Right ventricle myocardium superior (tissue), 1 donor: ENCODE measurements around the gene ARL17A. TPM values are rescaled to one million over a fixed set of nuclear protein-coding genes. Genes with fewer than 3 reads are reported as not detected.
"Not testable (repeated sequence)": the region's sequence is repeated elsewhere in the genome, so short reads cannot be mapped to it uniquely, and the experiment has no call there.

ENCODE experiments used
- ATAC-seq: fragments of 200-7000 bp; cut with Tn5 transposase; one replicate; pipeline ENCODE4 v1.9.1; 2020; ENCODE audit warnings: mild to moderate bottlenecking; ENCODE audit not compliant: poor library complexity
- DNase-seq: peaks from one replicate; pipeline ENCODE4 v3.0.0-alpha.2; 2020
- intact Hi-C: fragments of 100-400 bp; cut with DNase I; formaldehyde crosslinking; loops from one replicate; pipeline ENCODE4 v1.11.2; 2022
- long read RNA-seq: library from polyadenylated mRNA; unstranded; transcript quantifications from one replicate; pipeline ENCODE4 v2.0.0, GENCODE V29; 2021
- total RNA-seq: library from RNA; stranded (reverse); fragmentation: NEBNext Ultra II Directional; extraction: Animal tissue kit (Norgen Biotek cat#: 25700); gene quantifications from one replicate; pipeline ENCODE4 v1.2.1, GENCODE V29; 2021
- donor health status: DM: no; HTN: yes; CAD: no; lungs with severe emphysema.

The ARL17A gene
- total RNA-seq: 9.8 TPM
- long read RNA-seq, partial matches to known transcripts: 0 of 12 reads
- long read RNA-seq, other reads (novel, unspliced or antisense): 11 of 12 reads

DNA sequence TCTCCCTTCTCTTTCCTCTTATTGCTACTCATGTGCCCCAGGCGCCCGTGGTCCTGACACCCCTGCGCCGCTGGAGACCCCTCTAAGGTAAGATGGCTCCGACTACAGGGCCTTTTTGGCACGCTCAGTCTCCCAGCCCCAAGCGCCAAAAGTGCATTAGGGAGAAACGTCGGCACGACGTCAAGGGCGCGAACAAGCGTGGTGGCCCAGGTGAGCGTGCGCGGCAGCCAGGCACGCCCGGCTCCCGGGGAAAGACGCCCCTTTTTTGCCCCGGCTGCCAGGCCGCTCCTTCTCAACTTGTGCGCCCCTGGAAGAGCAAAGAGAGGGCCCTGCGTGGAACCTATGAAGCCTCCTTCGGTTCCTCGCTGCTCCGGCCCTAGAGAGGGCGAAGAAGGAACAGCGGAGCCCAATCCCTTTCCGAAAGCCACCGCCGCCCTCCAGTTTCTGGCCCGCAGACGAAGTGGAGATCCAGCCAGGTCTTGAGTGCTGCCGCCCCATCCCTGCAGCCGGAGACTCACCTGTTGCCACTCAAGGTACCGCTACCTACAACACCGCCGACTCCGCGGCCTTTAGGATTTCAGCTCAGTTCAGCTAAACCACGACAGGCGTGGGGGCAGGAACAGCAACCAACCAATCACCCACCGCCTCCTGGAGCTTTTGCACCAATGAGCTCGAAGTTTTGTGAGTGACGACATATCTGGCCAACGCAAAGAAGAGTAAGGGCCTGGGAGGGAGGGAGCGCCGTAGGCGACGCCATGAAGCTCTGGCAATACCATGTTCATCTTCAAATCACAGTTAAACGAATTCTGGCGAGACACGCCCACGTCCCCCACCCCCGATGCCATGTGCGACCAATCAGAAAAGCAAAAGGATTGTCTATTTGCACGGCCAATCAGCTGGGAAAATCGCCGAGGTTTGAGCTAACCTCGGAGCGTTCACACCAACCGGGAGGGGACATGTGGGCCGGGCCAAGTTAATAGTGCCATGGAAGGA is at the start of gene ARL17A:
Gene ARL17A (minus strand): TSS at position 609 of the 993 bp plus-strand sequence. CDS start 3,369 bp downstream, outside the sequence.
- ATAC-seq (peak; percentile 97), DNase-seq (peak; percentile 90)
- intact Hi-C loops: not testable (repeated sequence)

DNA sequence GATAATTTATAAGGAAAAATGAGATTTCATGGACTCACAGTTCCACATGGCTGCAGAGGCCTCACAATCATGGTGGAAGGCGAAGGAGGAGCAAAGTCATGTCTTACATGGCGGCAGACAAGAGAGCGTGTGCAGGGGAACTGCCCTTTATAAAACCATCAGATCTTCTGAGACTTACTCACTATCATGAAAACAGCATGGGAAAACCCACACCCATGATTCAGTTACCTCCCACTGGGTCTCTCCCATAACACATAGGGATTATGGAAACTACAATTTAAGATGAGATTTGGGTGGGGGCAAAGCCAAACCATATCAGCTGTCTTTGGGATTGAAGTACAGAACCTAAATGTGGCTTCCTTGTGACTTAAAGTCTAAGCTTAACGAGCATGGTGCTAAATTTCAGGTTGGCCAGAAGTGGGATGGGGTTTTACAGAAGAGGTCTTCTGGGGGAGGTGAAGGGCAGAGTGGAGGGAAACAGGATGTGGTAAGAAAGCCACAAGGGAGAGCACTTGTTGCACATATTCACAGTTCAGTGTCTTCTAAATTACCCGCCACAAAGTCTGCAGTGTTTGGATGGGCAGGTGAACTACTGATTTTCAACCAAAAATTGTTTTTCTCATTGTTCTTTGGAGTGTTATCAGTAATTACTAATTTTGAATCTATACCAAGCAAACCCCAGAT is 49.4 kb upstream of the ARL17A start:
- ATAC-seq: peak; percentile 62
- DNase-seq, intact Hi-C loops: not testable (repeated sequence)

DNA sequence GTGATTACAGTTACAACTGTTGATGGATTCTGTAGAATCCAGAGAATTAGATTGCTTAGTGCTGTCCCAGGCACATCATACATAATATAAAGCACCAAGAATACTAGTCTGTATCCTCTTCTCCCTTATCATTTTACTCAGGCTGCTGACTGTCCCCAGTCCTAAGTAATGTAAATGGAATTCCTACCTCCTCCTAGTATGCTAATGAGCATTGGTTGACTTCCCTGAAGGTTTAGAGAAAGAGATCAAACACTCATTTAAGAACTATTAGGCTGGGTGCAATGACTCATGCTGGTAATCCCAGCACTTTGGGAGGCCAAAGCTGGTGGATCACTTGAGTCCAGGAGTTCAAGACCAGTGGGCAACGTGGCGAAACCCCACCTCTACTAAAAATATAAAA is 48.0 kb upstream of the ARL17A start:
- ATAC-seq, intact Hi-C loops, DNase-seq: not testable (repeated sequence)

DNA sequence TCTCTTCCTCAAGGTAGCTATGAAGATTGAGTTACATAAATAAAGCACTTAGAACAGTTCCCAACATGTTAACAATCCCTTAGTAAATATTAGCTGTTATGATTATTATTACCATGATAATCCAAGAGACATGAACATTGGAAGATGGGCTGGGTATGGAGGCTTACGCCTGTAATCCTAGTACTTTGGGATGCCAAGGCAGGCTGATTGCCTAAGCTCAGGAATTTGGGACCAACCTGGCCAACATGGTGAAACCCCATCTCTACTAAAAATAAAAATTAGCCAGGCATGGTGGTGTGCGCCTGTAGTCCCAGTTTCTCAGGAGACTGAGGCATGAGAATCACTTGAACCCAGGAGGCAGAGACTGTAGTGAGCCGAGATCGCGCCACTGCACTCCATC is 45.2 kb upstream of the ARL17A start:
- DNase-seq, intact Hi-C loops, ATAC-seq: not testable (repeated sequence)

DNA sequence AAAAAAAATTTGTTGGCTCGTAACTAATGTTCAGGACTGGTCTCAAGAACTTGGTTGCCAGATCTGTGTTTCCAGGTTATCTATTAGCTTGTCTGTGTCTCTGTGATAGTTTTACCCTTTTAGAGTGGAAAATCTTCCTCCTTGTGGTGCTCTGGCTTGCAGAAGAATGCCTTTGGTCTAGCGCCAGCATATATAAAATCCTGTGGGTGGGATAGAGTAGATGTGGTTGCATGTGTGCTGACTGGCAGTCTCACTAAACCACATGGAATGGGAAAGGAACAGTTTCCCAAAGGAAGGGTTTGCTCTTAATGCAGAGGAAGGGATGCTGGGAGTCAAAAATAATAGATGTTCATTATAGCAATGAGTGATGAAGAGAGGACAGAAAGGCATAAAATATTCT is 44.3 kb upstream of the ARL17A start:
- intact Hi-C loops, DNase-seq, ATAC-seq: not testable (repeated sequence)

DNA sequence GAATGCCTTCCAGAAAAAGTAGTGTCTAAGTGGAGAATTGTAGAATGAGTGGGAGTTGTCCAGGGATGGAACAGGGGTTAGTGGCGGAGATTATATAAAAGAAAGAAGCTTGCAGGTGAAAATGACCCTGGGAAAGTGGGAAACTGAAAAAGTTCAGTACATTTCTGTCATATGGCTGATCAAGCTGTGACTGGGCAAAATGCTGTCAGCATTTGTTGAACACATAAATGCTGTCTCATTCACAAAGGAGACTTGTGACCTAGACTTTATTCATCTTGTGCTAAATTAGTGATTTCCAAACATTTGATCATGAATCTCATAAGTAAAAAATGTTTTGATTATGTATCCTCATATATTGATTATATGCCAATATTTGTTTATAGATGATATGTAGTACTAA is 39.5 kb upstream of the ARL17A start:
- ATAC-seq, intact Hi-C loops, DNase-seq: not testable (repeated sequence)

DNA sequence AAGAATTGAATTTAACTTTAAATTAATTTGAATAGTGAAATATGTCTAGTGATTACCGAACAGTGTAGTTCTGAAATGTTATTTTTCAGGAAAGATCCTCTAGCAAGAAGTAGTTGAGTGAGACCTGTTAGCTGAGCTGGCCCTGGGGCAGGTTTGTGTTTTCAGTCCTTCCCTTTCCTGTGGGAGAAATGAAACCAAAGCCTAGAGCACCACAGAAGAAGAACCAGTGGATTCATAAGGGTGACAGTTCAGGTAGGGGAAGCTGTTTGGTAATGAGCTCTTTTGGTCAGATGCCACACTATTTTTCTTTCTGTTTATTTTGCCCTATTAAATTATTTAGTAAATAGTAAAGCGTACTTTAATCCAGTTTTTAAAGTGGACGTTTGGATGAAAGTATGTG is 37.6 kb upstream of the ARL17A start:
- ATAC-seq, intact Hi-C loops, DNase-seq: not testable (repeated sequence)

DNA sequence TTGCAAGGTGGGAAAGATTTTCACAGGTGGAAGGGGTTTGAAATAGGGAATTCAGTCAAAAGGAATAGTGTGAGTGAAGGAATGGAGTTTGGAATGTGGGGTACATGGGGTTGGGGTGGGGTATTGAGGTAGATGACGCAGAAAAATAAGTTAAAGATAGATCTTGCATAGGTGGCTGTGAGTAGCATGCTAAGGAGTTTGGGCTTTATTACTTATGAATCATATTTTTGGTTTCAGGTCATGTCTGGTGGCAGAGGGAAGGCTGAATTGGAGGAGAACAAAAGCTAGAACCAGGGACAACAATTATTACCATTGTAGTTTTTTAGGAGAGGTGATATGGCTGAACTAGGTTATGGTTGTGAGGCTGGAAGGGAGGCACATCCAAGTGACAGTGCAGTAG is 34.4 kb upstream of the ARL17A start:
- intact Hi-C loops, DNase-seq, ATAC-seq: not testable (repeated sequence)

DNA sequence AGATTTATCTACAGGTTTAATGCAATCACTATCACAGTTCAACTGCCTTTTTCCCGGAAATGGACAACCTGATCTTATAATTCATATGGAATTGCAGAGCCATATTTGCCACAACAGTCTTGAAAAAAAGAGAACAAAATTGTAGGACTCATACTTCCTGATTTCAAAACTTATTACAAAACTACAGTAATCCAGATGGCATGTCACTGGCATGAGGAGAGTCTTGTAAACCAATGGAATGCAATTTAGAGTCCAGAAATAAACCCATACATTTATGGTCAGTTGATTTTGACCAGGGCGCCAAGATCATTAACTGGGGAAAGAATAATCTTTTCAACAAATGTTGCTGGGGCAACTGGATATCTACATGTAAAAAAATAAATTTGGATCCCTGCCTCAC is 31.8 kb upstream of the ARL17A start:
- intact Hi-C loops: not testable (repeated sequence)
- ATAC-seq: peak; percentile 41

DNA sequence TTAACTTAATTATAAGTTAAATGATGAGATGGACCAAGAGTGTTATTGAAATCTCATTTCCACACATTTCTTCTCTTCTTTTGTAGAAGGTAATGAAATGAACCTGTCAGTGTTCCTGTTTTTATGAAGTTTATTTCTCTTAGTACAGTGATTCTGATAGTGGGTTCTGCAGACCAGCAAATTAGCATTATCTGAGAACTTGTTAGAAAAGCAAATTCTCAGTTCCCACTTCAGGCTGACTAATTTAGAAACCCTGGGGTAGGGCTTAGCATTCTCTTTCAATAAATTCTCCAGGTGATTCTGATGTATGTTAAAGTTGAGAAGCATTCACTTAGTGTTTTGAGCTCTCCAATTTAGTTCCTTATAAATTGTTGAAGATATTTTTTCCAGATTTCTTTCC is 23.6 kb upstream of the ARL17A start:
- ATAC-seq, intact Hi-C loops, DNase-seq: not testable (repeated sequence)

More for the DNA sequence above, 31.8 kb upstream of the ARL17A start:
- DNase-seq: not testable (repeated sequence)

DNA sequence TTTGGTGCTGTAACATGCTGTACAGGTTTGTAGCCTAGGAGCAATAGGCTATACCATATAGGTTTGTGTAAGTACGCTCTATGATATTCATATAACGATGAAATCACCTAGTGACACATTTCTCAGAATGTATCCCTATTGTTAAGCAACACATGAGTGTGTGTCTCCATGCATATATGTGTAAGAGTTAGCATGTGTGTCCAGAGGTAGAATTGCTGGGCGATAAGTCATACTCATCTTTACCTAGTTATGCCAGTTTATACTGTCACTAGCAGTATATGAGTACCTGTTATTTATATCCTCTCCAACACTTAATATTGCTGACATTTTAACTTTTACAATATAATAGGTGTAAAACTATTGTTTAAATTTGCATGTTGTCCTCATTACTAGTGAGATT is 21.3 kb upstream of the ARL17A start:
- intact Hi-C loops, ATAC-seq, DNase-seq: not testable (repeated sequence)

DNA sequence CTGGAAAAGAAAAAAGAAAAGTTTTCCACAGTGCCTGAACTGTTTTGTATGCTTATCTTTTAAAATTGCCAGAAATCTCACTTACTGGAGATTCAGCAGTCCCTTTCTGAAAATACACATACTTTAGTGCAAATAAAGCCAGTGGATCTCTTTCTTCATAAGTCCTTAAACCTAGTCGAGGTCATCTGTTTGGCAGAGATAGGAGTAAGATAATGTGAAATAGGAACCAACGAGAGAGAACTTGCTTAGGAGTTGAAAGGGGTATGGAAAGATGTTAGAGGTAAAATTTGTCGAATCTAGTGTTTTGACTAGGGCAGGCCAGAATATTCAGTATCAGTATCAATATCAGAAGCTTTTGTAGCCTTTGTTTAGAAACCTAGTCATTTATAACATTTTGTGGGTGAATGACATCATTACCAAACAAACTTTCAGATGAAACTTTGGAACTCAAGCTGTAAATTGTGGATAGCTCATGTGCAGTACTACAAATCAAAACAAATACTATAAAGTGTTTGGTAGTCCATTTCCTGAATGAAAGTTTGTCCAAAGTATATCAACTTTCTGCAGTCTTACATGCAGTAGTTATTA is 18.9 kb upstream of the ARL17A start:
- ATAC-seq, DNase-seq, intact Hi-C loops: not testable (repeated sequence)

DNA sequence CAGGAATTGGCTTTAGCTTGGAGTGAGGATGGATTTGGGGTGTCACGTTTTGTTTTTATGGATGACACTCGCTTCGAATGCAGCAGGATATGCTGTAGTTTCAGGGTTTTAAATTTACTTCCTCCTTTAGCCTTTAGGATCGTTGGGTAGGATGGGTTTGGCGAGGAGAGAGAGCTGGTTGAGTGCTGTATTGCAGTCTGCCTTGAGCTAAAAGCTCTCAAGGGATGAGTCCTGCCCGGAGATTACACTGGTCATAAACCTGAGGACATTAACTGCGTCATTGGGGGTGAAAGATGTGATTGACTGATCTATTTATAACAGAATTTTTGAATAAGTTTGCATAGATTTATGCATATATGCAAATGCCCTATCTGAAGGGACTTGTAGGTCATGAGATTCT is 11.8 kb upstream of the ARL17A start:
- intact Hi-C loops: not testable (repeated sequence)
- ATAC-seq: peak; percentile 70

DNA sequence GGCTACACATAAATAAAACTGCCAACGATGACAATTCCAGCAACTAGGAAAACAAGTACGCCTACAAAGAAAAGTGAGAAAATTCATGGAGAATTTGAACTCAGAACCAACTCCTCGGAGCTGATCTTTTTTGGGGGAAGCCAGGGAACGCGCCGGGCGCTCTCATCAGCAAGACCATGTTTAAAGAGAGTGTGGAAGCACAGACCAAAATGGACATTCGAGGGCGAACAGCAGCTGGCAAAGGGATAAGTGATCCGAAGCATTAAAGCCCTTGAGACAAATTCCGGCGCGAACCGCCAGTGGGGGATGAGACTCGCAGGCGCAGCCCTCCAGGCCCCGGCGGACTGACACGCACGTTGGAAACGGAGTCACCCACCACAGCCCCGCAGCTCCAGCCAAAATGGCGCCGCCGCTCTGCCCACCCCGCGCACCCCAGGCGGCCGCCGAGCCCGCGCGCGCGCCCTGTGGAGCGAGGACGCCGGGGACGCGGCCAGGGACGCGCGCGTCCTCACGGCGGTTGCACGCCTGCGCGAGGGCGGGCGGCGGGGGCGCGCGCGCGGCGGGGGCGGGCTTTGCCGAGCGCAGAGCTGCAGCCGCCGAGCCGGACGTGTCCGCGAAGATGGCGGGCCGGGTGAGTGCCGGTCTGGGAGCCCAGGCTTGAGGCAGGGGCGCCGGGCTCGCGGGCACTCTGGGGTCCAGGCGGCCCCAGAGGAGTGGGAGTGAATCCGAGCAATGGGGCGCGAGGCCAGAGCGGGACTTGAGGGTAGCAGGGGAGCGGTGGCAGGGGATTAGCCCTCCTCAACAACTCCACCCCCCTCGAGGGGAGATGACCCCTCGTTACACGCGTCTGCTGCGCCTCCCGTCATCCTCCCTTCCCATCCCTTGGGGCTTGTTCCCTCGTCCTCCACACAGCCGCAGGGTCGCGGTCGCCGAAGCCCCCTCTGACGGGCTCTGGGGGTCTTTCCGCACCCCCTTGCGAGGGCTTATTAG is 11.0 kb upstream of the ARL17A start, which contains the start of gene NSF:
Gene NSF (plus strand): TSS at position 513 of the 990 bp plus-strand sequence. CDS start 107 bp downstream, at position 620.
- DNase-seq, intact Hi-C loops: not testable (repeated sequence)
- peak; percentile 98 for ATAC-seq

More for the DNA sequence above, 11.8 kb upstream of the ARL17A start:
- DNase-seq: not testable (repeated sequence)

DNA sequence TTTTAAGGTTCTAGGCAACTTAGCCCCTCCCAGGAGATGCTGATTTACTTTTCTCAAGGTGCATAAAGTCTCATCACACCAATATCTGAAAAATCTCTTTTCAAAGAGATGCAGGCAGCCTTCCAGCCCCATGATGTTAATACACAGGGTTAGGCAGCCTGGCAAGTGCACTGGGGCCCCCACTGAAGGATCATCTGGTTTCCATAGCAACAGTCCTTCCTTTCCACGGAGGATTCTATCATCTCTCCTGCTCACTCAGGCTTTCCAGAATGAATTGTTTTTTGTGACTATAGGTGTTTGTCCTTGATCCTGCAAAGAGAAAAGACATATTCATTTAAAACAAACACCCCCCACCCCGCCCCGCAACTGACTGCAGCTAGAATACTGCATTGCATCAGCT is 6.0 kb upstream of the ARL17A start:
- DNase-seq, intact Hi-C loops, ATAC-seq: not testable (repeated sequence)

DNA sequence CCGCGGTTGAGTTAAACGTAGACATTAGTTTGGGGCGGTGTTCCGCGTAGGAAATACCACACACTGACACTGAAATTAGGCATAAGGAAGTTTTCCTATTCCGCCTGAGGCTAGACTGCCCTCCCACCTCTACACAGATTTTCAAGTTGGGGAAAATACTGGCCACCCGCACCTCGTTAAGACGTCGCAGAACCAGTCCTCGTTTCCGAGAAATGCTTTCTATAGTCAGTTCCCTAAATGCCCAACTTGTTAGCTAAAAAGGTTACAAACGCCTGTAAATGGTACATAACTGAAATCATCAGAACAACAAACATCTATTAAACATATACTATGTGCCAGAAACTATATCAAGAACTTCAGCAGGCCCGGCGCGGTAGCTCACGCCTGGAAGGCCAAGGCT is 591 bp upstream of the ARL17A start:
- intact Hi-C loops, ATAC-seq, DNase-seq: not testable (repeated sequence)

DNA sequence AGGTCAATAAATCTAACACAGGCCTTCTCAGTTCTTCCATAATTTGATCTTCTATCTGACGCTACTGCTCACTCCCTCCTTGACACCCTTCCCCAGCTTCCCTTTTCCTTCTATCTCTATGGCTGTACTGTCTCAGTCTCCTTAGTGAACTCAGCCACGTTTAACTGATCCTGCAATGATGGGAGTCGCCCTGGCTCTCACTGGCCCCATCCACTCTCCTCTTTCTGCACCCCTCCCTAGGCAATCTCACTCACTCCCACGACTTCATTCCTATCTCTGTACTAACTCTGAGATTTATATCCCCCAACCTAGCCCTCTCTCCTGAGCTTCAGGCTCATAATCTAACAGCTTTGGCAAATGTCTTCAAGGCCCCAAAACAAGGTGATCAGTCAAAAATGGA is 7.7 kb downstream of the ARL17A start:
- intact Hi-C loops, DNase-seq, ATAC-seq: not testable (repeated sequence)
